COR-L47 (cell line): Measurements from ENCODE around the gene IFITM2.
A peak's percentile ranks its signal among the peaks of the same experiment; 100 is the strongest.
"Not testable (repeated sequence)": the region's sequence is repeated elsewhere in the genome, so short reads cannot be mapped to it uniquely, and the experiment has no call there.

Experiments used
- DNase-seq: peaks from one replicate; lab custom pipeline; 2025; lab: John Stamatoyannopoulos, UW

IFITM2 gene

DNA sequence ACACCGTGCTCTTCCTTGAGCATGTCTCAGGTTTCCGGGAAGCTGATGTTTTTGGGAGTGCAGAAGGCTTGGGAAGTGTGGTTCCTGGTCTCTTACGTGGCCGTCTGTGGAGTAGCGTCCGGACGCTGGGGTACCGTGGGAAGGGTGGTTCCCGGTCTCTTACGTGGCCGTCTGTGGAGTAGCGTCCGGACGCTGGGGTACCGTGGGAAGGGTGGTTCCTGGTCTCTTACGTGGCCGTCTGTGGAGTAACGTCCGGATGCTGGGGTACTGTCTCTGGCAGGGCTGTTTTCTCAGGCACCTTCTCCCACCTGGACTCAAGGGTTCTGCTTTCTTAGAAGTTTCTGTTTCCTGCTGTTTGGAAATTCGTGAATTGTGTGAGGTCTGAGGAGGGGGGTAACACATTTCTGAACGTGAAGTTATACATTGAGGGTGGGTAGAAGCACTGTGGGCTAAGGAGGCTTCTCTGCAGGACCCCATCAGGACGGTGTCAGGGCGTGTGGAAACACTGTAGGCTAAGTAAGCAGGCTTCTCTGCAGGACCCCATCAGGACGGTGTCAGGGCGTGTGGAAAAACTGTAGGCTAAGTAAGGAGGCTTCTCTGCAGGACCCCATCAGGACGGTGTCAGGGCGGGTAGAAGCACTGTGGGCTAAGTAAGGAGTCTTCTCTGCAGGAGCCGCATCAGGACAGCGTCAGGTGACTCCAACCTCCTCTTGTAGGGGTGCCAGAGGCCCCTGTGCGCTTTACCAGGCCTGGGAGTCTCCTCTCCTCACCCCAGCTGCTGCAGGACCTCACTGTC lies 18.4 kb downstream of the IFITM2 start:
- no peak for DNase-seq

DNA sequence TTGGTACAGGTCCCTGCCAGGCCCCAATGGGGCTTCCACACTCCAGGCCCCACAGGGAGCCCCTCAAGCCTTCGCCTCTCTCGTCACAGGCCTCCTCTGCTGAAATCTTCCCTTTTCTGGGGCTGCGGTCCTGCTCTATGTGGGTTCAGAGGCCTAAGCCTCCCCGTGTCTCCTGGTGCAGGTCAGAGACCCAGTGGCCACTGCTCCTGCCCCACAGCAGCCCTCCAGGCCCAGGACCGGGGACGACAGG lies 18.9 kb downstream of the IFITM2 start:
- no peak for DNase-seq

DNA sequence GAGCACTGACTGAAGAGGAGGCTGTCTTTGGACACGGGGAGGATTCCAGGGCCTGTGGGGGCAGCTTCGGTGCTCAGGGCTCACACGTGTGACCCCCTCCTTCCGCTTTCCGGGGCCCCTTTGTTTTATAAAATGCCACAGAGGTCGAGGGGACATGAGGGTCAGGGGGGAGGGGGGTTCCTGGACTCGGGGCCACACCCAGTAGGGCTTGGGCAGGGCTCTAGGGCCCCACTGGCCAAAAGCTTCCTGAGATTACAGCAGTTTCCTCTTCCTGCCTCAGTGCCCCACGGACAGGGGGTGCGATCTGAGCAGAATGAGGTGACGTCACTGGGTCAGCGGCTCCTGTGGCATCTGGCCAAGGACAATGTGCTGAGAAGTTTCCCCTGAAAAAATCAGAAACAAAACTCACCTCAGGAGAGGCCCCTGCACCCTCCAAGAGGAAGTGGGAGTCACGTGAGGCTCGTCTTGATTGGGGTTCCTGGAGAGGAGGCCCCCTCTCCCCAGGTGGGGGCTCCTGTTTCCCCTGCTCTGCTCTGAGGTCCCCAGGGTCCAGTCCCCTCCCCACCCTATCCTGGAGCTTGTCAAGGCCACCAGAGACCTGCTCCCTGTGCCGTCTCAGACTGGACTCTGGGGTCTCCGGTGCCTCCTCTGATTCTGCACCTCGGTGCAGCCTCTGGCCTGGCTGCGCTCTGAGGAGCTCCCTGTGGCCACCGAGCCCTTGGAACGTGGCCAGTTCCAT lies 19.4 kb downstream of the IFITM2 start:
- no peak for DNase-seq

DNA sequence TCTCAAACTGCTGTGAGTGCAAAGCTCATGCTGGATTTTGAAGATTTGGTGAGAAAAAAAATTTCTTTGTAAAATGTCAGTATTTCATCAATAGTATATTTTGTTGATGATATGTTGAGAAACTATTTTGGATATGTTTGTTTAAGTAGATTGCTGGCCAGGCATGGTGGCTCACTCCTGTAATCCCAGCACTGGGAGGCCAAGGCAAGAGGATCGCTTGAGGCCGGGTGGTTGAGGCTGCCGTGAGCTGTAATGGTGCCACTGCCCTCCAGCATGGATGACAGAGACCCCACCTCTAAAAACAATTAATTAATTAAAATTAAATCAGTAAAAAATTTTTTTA lies 19.9 kb downstream of the IFITM2 start:
- no peak for DNase-seq

DNA sequence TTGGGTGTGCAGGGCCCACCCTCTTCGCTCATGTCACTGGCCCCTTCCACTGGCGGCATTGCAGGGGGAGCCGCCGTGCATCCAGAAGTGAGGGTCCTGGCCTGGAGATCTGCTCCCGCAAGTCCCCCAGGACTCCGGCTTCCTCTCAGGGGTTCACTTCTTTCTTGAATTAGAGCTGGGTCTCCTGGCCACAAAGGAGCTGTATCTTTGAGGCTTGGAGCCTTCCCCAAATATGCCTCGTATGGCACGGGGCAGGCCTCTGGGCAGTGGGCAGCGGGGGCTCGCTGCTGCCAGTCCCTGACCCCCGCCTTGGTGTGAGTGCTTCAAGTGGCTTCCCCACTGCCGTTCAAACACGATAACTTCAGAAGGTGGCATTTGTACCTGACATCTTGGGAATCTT lies 20.4 kb downstream of the IFITM2 start:
- no peak for DNase-seq

DNA sequence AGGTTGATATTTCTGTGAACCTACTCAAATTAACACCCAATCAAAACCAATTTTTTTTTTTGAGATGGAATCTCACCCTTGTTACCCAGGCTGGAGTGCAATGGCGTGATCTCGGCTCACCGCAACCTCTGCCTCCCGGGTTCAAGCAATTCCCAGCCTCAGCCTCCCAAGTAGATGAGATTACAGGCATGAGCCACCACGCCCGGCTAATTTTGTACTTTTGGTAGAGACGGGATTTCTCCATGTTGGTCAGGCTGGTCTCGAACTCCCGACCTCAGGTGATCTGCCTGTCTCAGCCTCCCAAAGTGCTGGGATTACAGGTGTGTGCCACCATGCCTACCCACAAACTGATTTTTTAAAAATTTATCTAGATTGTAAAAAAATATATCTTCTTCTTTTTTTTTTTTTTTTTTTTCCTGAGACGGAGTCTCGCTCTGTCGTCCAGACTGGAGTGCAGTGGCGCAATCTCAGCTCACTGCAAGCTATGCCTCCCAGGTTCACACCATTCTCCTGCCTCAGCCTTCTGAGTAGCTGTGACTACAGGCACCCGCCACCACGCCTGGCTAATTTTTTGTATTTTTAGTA lies 21.0 kb downstream of the IFITM2 start:
- DNase-seq = not testable (repeated sequence)

DNA sequence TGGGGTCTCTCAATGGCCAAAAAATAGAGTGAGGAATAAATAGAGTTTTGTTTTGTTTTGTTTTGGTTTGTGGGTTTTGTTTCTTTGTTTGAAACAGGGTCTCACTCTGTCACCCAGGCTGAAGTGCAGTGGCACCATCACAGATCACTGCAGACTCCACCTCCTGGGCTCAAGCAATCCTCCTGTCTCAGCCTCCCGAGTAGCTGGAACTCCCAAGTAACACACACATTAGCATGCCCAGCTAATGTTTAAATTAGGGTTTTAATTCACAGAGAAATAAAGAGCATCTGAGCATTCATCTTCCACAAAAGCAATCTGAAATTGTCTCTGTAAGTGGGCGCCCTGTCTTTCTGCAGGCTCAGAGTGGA lies 22.3 kb downstream of the IFITM2 start:
- no peak for DNase-seq

DNA sequence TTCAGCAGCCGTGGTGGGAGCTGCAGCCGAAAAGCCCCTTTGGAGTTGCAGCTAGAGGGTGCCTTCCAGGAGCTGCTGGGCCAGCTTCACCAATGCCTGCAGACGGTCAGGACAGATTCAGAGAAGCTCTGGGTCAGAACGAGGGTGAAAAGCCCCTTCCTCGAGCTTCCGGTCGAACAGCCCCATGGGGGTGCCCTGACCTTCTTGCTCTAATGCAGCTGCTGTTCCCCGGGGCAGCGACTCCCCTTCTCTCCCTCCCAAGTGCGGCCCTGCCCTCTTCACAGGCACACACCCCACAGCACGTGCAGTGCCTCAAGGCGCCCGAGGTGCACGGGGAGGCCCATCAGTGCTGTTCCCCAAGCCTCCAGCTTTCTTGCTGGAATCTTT lies 22.7 kb downstream of the IFITM2 start:
- no peak for DNase-seq

DNA sequence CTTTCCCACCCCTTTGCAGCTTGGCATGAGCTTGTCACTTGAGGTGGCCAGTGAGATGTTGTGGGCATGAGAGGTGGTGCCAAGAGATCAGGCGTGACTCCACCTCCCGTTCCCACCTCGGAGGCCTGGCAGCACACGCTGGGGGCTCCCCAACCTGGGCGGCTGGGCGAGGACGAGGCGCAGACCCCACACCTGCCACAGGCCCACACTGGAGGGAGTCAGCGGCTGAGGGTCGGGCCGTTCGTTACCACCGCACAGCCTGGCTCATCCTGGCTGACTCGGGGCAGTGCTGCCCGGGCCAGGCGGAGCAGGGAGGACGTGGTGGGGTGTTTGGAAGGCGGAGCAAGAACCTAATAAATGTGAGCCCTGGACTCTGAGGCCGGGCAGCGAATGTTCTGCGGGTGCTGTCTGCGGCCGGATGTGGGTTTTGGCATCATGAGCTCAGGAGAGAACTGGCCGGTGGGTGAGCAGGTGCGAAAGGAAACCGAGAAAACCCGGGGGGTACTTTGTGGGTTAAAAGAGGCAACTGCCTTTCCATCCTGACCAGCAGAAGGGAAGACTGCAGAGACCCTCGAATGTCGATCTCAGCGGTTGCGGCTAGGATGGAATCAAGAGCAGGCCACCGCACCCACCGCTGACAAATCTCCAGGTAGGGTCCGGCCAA lies 23.2 kb downstream of the IFITM2 start:
- DNase-seq = no peak

DNA sequence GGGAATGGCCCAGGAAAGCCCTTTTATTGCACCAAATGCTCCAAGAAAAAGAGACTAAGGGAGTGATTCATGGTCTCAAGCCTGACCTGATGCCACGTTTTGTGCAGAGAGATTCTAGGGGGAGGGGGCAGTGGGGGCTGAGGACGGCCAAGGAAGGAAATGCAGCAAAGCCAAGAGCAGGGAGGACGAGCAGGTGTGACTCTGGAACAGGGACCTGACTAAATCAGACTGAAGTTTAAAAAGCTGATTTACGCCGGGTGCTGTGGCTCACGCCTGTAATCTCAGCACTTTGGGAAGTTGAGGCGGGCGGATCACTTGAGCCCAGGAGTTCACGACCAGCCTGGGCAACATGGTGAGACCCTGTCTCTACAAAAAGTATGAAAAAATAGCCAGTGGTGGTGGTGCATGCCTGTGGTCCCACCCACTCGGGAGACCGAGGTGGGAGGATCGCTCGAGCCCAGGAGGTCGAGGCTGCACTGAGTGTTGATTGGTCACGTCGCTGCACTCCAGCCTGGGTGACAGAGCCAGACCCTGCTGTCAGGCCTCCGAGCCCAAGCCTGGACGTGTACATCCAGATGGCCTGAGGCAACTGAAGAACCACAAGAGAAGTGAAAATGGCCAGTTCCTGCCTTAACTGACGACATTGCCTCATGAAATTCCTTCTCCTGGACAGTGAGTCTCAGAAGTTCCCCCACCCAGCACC lies 23.9 kb downstream of the IFITM2 start:
- DNase-seq = no peak

DNA sequence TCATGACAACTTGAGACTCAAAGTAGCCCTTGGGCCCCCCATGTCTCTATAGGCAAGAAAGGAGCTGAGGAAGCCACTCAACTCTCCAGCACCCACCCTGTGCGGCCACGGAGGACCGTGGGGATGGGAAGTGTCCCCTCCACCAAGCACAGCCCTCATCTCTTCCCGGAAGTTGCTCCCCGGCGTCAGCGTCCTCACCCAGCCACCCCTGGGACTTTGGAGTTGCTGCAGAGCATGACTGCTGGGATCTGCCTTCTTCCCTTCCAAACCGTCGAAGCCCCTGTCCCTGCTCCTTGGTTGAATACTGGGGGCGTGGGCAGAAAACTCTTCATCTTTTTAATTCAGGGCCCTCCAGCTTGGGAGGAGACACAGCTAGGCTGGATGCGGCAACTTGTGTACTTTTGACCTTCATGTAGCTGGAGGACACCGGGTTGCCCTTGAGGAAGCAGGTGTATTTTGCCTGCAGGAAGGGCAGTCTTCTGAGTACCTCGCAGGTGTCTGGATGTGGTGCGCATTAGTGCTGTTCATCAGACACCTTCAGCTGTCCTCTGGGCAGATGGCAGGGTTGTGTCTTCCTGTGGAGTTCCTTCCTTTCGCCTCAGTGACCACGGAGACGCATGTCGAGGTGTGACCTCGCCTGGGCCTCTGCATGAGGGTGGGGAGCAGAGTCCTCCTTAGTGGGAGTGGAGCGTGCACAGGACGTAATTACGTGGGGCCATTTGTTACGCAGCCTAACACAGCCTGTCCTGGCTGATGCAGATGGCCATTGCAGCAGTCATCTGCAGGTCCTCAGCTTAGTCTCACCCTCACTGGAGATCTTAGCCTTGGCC lies 25.2 kb downstream of the IFITM2 start:
- DNase-seq = no peak

DNA sequence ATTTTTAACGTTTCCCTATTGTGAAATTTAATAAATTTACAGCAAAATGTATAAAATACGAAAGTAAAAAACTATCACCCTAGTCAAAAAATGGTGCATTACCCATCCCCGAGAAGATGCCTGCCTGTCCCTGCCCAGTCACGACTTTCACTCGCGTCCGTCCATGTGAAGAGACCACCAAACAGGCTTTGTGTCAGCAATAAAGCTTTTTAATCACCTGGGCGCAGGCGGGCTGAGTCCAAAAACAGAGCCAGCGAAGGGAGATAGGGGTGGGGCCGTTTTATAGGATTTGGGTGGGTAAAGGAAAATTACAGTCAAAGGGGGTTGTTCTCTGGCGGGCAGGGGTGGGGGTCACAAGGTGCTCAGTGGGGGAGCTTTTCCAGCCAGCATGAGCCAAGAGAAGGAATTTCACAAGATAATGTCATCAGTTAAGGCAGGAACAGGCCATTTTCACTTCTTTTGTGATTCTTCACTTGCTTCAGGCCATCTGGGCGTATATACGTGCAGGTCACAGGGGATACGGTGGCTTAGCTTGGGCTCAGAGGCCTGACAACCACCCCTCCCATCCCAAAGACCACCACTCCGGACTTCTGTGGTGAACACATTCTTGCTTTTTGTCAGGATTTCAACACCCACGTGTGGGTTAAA lies 26.1 kb downstream of the IFITM2 start:
- DNase-seq = not testable (repeated sequence)

DNA sequence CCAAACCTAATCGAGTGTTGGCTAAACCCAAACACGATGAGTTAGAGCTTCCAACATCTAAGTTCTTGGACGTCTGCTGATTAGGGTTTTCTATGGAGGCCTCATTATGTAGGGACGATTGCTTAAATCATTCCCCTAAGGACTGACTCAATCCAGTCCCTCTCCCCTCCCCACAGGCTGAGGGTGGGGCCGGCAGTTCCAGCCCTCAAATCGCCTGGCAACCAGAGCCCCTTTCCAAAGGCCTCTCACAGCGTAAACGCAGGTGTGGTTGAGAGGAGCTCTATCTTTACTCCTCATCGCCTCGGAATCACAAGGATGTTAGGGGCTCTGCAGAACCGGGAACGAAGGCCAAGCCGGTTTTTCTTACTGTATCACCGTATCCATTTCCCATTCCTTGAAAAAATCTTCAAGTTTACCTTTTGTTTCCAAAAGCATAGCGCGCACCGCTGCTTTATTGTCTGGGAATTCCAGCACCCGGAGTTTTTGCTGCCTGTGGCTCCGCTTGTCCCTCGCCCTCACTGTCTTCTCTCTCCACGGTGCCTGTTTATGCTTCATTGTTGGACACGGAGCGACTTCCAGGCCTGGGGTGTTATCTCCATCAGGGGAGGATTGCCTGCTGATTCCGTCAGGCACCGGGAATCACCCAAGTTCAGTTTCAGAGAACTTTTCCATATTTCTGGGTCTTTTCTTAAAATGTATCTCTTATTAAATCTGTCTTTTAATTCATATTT lies 26.8 kb downstream of the IFITM2 start:
- peak; percentile 44 for DNase-seq

DNA sequence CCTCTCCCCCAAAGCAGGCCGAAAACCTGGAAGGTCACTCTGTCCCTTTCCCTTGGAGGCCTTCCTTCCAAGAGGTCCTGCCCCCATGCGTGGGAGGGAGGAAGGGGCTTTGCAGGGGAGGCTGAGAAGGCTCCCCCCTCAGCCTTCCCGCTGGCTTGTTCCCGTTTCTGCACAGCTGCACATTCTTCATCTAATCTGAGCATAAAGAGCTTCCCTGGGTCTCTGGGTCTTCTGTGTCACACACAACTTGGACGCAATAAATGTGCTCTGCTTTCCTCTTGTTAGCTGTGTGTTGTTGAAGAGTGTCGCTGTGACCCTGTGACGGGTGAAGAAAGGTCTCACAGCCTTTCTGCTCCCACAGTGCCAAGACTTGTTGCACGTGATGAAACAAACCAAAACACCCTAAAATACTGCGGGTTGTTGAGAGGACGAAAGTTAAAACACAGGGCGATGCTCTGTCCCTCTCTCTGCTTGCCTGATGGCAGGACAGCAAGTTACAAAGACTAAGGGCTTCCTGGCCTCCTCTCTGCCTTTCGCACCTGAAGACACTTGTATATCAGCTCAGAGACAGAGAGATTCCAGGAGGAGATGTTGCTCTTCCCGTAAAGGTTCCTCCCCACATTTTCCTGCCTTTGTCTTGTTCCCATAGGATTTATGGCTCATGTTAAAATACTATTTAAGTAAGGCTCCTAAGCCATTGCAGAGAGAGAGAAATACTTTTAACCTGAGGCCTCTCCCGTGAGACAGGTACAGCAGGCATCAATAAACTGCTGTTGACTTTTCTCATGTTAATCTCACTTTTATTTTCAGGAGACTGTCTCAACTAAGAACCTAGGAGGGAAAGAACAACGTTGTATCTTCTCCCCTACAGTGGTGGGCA lies 28.4 kb downstream of the IFITM2 start:
- no peak for DNase-seq

DNA sequence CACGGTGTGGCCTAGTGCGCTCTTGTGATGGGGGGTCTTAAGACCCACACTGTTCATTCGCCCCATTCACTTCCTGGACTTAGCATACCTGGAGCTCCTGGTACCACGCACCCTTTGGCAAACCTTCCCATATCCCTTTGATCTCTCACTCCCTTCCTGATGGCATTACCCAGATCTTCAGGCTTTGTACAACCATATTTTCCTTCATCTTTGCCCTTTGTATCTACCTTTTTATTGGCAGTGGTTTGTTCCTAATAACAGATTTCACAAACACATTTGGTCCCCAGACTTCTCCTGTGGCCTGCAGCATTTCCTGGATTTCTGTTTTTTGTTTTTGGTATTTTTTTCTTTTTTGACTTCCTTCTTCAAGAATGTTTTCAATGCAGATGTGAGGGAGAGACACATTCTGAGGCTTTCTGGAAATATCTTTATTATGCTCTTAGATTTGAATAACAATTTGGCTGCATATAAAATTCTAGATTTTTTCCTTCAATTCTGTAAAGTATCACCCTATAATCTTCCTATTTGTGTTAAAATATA lies 29.1 kb downstream of the IFITM2 start:
- DNase-seq = no peak

DNA sequence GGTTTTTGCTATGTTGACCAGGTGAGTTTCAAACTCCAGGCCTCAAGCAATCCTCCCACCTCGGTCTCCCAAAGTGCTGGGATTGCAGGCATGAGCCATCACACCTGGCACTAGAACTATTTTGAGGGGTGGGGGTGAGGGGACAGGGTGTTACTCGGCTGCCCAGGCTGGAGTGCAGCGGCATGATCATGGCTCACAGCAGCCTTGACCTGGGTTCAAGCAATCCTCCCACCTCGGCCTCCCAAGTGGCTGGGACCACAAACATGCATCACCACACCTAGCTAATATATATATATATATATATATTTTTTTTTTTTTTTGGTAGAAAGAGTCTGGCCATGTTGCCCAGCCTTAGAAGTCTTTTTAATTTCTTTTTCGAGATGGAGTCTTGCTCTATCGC lies 30.1 kb downstream of the IFITM2 start:
- DNase-seq = no peak

DNA sequence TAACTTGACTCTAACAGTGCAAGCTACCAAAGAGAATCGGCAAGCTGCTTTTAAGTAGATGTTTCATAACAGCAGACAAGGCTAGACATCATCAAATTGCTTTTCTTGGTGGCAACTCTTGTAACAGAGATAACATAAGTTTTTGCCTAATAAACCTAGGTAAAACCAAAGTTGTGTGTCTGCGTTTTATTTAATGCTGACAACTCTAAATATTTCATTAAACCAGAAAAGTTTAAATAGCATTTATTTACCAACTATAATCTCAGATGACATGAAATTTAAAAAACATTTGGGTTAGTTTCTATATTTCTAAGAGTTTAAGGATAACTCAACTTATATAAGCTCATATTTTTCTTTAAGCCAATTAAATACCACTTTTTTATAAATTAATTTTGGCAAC lies 32.3 kb downstream of the IFITM2 start:
- no peak for DNase-seq

DNA sequence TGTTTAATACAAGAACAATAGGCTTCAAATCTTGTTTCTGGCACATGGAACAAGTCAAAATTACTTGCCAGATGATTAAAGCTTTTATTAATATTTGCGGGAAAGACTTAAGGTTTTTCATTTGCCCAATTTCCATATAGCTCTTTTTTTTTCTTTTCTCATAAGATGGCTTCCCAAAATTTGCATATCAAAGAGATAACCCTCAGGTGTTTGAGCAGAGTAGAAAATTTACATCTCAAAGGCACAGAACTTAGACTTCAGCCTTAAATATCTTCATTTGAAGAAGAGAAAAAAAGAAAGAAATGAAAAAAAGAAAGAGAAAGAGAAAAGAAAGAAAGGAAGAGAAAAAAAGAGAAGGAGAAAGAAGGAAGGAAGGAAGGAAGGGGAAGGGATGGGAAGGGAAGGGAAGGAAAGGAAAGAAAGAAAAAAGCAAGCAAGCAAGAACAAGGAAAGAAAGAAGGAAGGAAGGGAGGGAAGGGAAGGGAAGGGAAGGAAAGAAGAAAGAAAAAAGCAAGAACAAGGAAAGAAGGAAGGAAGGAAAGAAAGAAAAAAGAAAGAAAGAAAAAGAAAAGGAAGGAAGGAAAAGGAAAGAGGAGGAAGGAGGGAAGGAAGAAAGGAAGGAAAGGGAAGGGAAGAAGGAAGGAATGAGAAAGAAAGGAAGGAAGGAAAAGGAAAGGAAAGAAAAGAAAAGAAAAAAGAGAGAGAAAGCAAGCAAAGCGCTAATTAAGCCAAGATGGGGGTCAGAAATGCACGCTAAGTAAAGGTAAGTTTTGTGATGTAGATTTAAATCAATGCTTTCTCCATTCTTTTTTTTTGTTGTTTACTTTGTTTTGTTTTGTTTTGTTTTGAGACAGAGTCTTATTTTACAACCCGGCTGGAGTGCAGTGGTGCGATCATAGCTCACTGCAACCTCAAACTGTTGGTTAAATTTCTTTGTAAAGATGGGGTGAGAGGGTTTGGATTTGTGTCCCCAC lies 33.2 kb downstream of the IFITM2 start:
- no peak for DNase-seq
